ENCODE measurements around the gene KLF11. TPM values are rescaled to one million over a fixed set of nuclear protein-coding genes. Genes with fewer than 3 reads are reported as not detected.

KLF11 gene
- total and polyA plus RNA-seq, 9 of the 15 experiments (the other 6 are each of a cell fraction or from before 2014, with no cell fraction given): 2.1 to 13.4 (median 6.5) TPM

GRCh38 chr2:10007435-10007834 lies 35.9 kb upstream of the KLF11 start (continued):
- TF ChIP-seq ARID3B (CRISPR knock-in tag; IDR thresholded peaks at IDR 0.05; ENCODE audit: borderline replicate concordance): no peak
- no peak for TF ChIP-seq YBX1 (IDR thresholded peaks at IDR 0.05)
- no peak for TF ChIP-seq RNF219 (CRISPR knock-in tag; IDR thresholded peaks at IDR 0.05)

GRCh38 chr2:10007921-10008808 lies 35.2 kb upstream of the KLF11 start:
- no peaks in the 10 kb centered on the region for H3K36me3 ChIP-seq (ENCODE audit: control insufficient read depth, insufficient read depth, low read length)
- intact Hi-C loops (cut with micrococcal nuclease): no loop called here
- peak in 1 of 4 experiments; percentile 38 for DNase-seq (ENCODE audit: extremely low read depth in 1 of 4, low spot score in 3 of 4)
- peak overlapping the region; percentile 17 for H3K4me2 ChIP-seq (ENCODE audit: insufficient read depth, low read length)
- peak; percentile 77 for FAIRE-seq
- no peaks in the 10 kb centered on the region for H4K20me1 ChIP-seq (replicated peaks; ENCODE audit: control insufficient read depth, insufficient read depth, low read length)
- H3K9me3 ChIP-seq (replicated peaks; ENCODE audit: control insufficient read depth, insufficient read depth, low read depth, low read length): no peaks in the 10 kb centered on the region; the same call in 1 of the 2 replicates
- H3K9me1 ChIP-seq (ENCODE audit: control insufficient read depth, insufficient read depth, low read length): no peaks in the 10 kb centered on the region
- H2AFZ ChIP-seq (ENCODE audit: low read depth, low read length): peak overlapping the region; percentile 78
- in situ Hi-C loops (cut with MboI): no loop called here
- BruUV-seq (replicated peaks): no TSS peak
- peaks cover 8 to 40% of the 10 kb centered on the region in 2 experiments for H3K4me1 ChIP-seq (replicated peaks in 1 of 2; ENCODE audit: control insufficient read depth in 2 of 2, insufficient read depth in 2 of 2, low read length in 2 of 2)
- H3K27ac ChIP-seq (ENCODE audit: extremely low read depth, low read depth, low read length): no peak overlapping the region
- no peaks in the 10 kb centered on the region for H3K79me2 ChIP-seq (ENCODE audit: control insufficient read depth, insufficient read depth, low read length)
- ChIA-PET POLR2A (interaction anchor here (0.9 to 1.2 kb wide), 4 partner anchors 10 to 164 kb away, joined by 3 to 4 read pairs (median 4); no protein-coding TSS in a partner anchor), CTCF (ENCODE audit: low intra/inter-chr PET ratio) (no interaction called here)
- no peak overlapping the region for H3K4me3 ChIP-seq
- no peaks in the 10 kb centered on the region for H3K27me3 ChIP-seq (ENCODE audit: control insufficient read depth in 2 of 2, insufficient read depth in 2 of 2, low read length in 2 of 2)
- peak overlapping the region in 1 of 2 experiments; percentile 47; a peak in 1 of 4 replicates for H3K9ac ChIP-seq (ENCODE audit: insufficient read depth in 1 of 2, low read depth in 2 of 2, low read length in 2 of 2)
- 22% methylated on average over 22 of the region's 22 CpGs for whole genome bisulfite sequencing (ENCODE audit: insufficient coverage, low coverage, missing lambda C conversion rate)
- peak; percentile 77 for ATAC-seq
- TF ChIP-seq KLF6 (CRISPR knock-in tag; IDR thresholded peaks at IDR 0.05; ENCODE audit: borderline replicate concordance): no peak
- TF ChIP-seq E2F5 (CRISPR knock-in tag; IDR thresholded peaks at IDR 0.05): no peak
- peak; percentile 30 to 42 (median 38); a peak in 5 of 6 replicates for TF ChIP-seq CTCF (IDR thresholded peaks at IDR 0.05 in 2 of 3, conservative IDR thresholded peaks at IDR 0.05 in 1 of 3; ENCODE audit: insufficient read depth in 2 of 3, low read depth in 1 of 3, low read length in 3 of 3)
- no peak for TF ChIP-seq ELK1 (CRISPR knock-in tag; IDR thresholded peaks at IDR 0.05)
- TF ChIP-seq SMARCE1 (IDR thresholded peaks at IDR 0.05): no peak
